OCI-LY1 (cell line): ENCODE measurements around the gene TNFAIP8L3.

Experiments
- H2AFZ ChIP-seq: fragments of 200-600 bp; sonication (generic), shearing (Covaris generic); 2 replicates; pipeline ENCODE4 v1.6.0; 2014; ENCODE audit warnings: antibody characterized with exemption, mild to moderate bottlenecking, low read length
- H3F3A ChIP-seq: fragments of 200-600 bp; sonication (generic), shearing (Covaris generic); 2 replicates; pipeline ENCODE4 v1.6.0; 2014; ENCODE audit warnings: mild to moderate bottlenecking, antibody characterized with exemption, low read length, moderate library complexity; ENCODE audit not compliant: insufficient read depth
- H3K27ac ChIP-seq: fragments of 200-600 bp; sonication (generic); 2 replicates; pipeline ENCODE4 v1.5.1; 2014; ENCODE audit warnings: low read length, mixed run types, mild to moderate bottlenecking, low read depth; ENCODE audit not compliant: poor library complexity, severe bottlenecking
- H3K27me3 ChIP-seq: fragments of 200-600 bp; sonication (generic); 2 replicates; pipeline ENCODE4 v1.6.0; 2014; ENCODE audit warnings: antibody characterized with exemption, mild to moderate bottlenecking, low read length, moderate library complexity; ENCODE audit not compliant: insufficient read depth
- H3K36me3 ChIP-seq: fragments of 200-600 bp; sonication (generic); 2 replicates; pipeline ENCODE4 v1.6.1; 2014; ENCODE audit warnings: mild to moderate bottlenecking, antibody characterized with exemption, low read length, moderate library complexity, mixed read lengths; ENCODE audit not compliant: insufficient read depth
- H3K4me1 ChIP-seq: fragments of 200-600 bp; sonication (generic); 2 replicates; pipeline ENCODE4 v1.5.1; 2014; ENCODE audit warnings: mild to moderate bottlenecking, low read length, moderate library complexity; ENCODE audit not compliant: insufficient read depth, severe bottlenecking
- H3K4me2 ChIP-seq: fragments of 200-600 bp; sonication (generic), shearing (Covaris generic); 2 replicates; pipeline ENCODE4 v1.6.1; 2014; ENCODE audit warnings: low read length
- H3K4me3 ChIP-seq: fragments of 200-600 bp; sonication (generic); 2 replicates; pipeline ENCODE4 v1.5.1; 2014; ENCODE audit warnings: low read length, low read depth, mild to moderate bottlenecking, mixed read lengths; ENCODE audit not compliant: poor library complexity, severe bottlenecking
- H3K79me2 ChIP-seq: fragments of 200-600 bp; shearing (Covaris generic); 2 replicates; pipeline ENCODE4 v1.6.1; 2016; ENCODE audit warnings: mixed run types, low read length, mixed read lengths; ENCODE audit not compliant: insufficient read depth
- H3K9ac ChIP-seq: fragments of 200-600 bp; sonication (generic), shearing (Covaris generic); 2 replicates; pipeline ENCODE4 v1.6.1; 2014; ENCODE audit warnings: mild to moderate bottlenecking, low read length, mixed read lengths
- H3K9me2 ChIP-seq: fragments of 200-600 bp; sonication (generic), shearing (Covaris generic); 2 replicates; pipeline ENCODE4 v1.6.1; 2014; ENCODE audit warnings: low read depth, mild to moderate bottlenecking, low read length, mixed read lengths
- H3K9me3 ChIP-seq: fragments of 200-600 bp; shearing (Covaris generic); 2 replicates; pipeline ENCODE4 v1.6.1; 2014; ENCODE audit warnings: low read length, mixed read lengths
- H4K20me1 ChIP-seq: fragments of 200-600 bp; sonication (generic), shearing (Covaris generic); 2 replicates; pipeline ENCODE4 v1.6.0; 2016; ENCODE audit warnings: mild to moderate bottlenecking, low read length; ENCODE audit not compliant: insufficient read depth
- EZH2 ChIP-seq: fragments of 200-600 bp; sonication (generic), shearing (Covaris generic); IDR thresholded peaks from 2 replicates; pipeline ENCODE4 v1.8.0; 2017; ENCODE audit warnings: borderline replicate concordance, mixed run types, mild to moderate bottlenecking, antibody characterized with exemption, low read length, moderate library complexity, mixed read lengths
- TF ChIP-seq, protein P1 (sequence below): fragments of 200-600 bp; sonication (generic), shearing (Covaris generic); IDR thresholded peaks from 2 replicates; pipeline ENCODE4 v1.5.1; 2017; ENCODE audit warnings: mild to moderate bottlenecking, antibody characterized with exemption, low read length, moderate library complexity, mixed read lengths

Gene TNFAIP8L3

DNA sequence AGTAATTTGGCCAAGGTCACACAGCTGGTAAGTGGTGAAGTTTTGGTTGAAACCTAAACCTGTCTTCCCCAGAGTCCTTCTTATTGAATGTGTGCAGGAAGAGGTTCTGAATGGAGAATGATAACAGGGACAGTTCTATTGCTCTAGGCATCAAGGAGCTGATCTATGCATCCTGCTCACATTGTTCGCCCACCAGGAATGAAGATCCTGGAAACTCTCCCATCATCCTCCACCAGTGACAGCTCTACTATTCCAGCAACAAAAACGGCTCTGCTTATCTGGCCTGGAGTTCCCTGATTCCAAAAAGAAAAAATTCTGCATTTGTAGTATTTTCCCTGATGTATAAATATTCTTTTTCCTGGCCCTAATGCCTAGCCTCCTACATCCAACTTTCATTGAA, 16.4 kb upstream of the TNFAIP8L3 start:
- Histone ChIP-seq H3K4me3 (no peak overlapping the region), H3K9me3 (no peaks in the 10 kb centered on the region), H3K27me3 (0 out of 2 replicates have a peak, but pooled peaks cover 3% of the 10 kb centered on the region), H3K79me2 (no peaks in the 10 kb centered on the region), H3K4me2 (no peak overlapping the region), H3K4me1 (no peaks in the 10 kb centered on the region), H3K36me3 (no peaks in the 10 kb centered on the region), H4K20me1 (no peaks in the 10 kb centered on the region), H2AFZ (no peak overlapping the region), H3K27ac (no peak overlapping the region), H3K9ac (no peak overlapping the region), H3F3A (no peaks in the 10 kb centered on the region), H3K9me2 (no peaks in the 10 kb centered on the region)
- TF ChIP-seq, protein P1, sequence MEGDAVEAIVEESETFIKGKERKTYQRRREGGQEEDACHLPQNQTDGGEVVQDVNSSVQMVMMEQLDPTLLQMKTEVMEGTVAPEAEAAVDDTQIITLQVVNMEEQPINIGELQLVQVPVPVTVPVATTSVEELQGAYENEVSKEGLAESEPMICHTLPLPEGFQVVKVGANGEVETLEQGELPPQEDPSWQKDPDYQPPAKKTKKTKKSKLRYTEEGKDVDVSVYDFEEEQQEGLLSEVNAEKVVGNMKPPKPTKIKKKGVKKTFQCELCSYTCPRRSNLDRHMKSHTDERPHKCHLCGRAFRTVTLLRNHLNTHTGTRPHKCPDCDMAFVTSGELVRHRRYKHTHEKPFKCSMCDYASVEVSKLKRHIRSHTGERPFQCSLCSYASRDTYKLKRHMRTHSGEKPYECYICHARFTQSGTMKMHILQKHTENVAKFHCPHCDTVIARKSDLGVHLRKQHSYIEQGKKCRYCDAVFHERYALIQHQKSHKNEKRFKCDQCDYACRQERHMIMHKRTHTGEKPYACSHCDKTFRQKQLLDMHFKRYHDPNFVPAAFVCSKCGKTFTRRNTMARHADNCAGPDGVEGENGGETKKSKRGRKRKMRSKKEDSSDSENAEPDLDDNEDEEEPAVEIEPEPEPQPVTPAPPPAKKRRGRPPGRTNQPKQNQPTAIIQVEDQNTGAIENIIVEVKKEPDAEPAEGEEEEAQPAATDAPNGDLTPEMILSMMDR: no peak
- no peak for TF ChIP-seq EZH2

DNA sequence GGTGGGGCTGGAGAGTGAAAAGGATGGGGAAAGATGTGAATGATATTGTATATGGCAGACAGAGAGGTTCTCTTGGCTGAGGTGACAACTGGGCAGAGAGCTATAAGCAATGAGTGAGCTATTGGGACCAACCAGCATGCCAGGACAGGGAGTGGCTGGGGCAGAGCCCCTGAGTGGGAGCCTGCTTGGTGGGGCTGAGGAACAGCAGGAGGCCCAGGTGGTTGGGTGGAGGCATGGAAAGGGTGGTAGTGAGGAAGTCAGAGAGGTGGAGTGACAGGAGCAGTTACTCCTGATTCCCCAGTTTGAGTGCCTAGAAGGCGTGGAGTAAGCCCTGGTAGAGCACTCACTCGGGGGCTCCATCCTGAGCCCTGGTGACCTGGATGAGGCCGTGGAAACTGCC, 15.5 kb upstream of the TNFAIP8L3 start:
- no peak for TF ChIP-seq EZH2
- TF ChIP-seq, protein P1: no peak
- H3K9me3 ChIP-seq: no peaks in the 10 kb centered on the region
- no peaks in the 10 kb centered on the region for H3K36me3 ChIP-seq
- H2AFZ ChIP-seq: no peak overlapping the region
- no peaks in the 10 kb centered on the region for H3K9me2 ChIP-seq
- no peak overlapping the region for H3K27ac ChIP-seq
- H3K9ac ChIP-seq: no peak overlapping the region
- no peak overlapping the region for H3K4me2 ChIP-seq
- H3K4me1 ChIP-seq: no peaks in the 10 kb centered on the region
- no peak overlapping the region for H3K4me3 ChIP-seq
- H4K20me1 ChIP-seq: no peaks in the 10 kb centered on the region
- no peaks in the 10 kb centered on the region for H3F3A ChIP-seq
- 0 out of 2 replicates have a peak, but pooled peaks cover 3% of the 10 kb centered on the region for H3K27me3 ChIP-seq
- no peaks in the 10 kb centered on the region for H3K79me2 ChIP-seq

- H3K4me2 ChIP-seq: no peak overlapping the region
- no peaks in the 10 kb centered on the region for H3K9me3 ChIP-seq
- no peak overlapping the region for H3K27ac ChIP-seq
- no peaks in the 10 kb centered on the region for H3K79me2 ChIP-seq
- H4K20me1 ChIP-seq: no peaks in the 10 kb centered on the region
- H3K4me3 ChIP-seq: no peak overlapping the region
- H3K9me2 ChIP-seq: no peaks in the 10 kb centered on the region
- H3F3A ChIP-seq: no peaks in the 10 kb centered on the region
- H3K27me3 ChIP-seq: 0 out of 2 replicates have a peak, but pooled peaks cover 3% of the 10 kb centered on the region
- no peak overlapping the region for H3K9ac ChIP-seq
- no peak overlapping the region for H2AFZ ChIP-seq
- TF ChIP-seq EZH2: no peak
- TF ChIP-seq, protein P1: no peak
- H3K36me3 ChIP-seq: no peaks in the 10 kb centered on the region
- no peaks in the 10 kb centered on the region for H3K4me1 ChIP-seq
These were observed 14.3 kb upstream of the TNFAIP8L3 start for GRCh38 chr15:51108933-51109550.
